Measurements from ENCODE around the gene NR1I2. TPM values are rescaled to one million over a fixed set of nuclear protein-coding genes. Genes with fewer than 3 reads are reported as not detected.
A peak's percentile ranks its signal among the peaks of the same experiment; 100 is the strongest.

Gene NR1I2
- total and polyA plus RNA-seq, 2 donors (not counting 1 experiment from before 2014, with no cell fraction given) = 0.30 to 0.52 TPM

- Histone ChIP-seq H3K27ac (ENCODE audit: low read length in 2 of 2) (no peak overlapping the region), H3K9ac (ENCODE audit: low read length) (no peak overlapping the region), H4K20me1 (ENCODE audit: control insufficient read depth, insufficient read depth, low read length, poor library complexity, severe bottlenecking) (no peaks in the 10 kb centered on the region), H2AFZ (ENCODE audit: insufficient read depth, low read depth, low read length, poor library complexity, severe bottlenecking) (no peak overlapping the region), H3K9me3 (ENCODE audit: control extremely low read depth in 1 of 3, control insufficient read depth in 2 of 3, insufficient read depth in 1 of 3, low read length in 2 of 3) (no peaks in the 10 kb centered on the region), H3K4me1 (ENCODE audit: control insufficient read depth in 2 of 2, insufficient read depth in 2 of 2, low read length in 2 of 2) (peaks cover 5 to 11% of the 10 kb centered on the region in 2 donors), H3K27me3 (replicated peaks in 1 of 4; ENCODE audit: control extremely low read depth in 1 of 4, control insufficient read depth in 3 of 4, insufficient read depth in 4 of 4, low read length in 3 of 4) (no peaks in the 10 kb centered on the region), H3K4me2 (replicated peaks; ENCODE audit: low read depth, low read length, poor library complexity, severe bottlenecking) (no peak overlapping the region), H3K79me2 (ENCODE audit: control insufficient read depth, insufficient read depth, low read length) (no peaks in the 10 kb centered on the region), H3K4me3 (ENCODE audit: control extremely low read depth in 1 of 5, extremely low read depth in 1 of 5, insufficient read depth in 1 of 5, low read depth in 2 of 5, low read length in 4 of 5) (no peak overlapping the region), H3K36me3 (replicated peaks in 1 of 2; ENCODE audit: control extremely low read depth in 1 of 2, control insufficient read depth in 1 of 2, extremely low read depth in 1 of 2, insufficient read depth in 2 of 2, low read length in 1 of 2) (no peaks in the 10 kb centered on the region)
- CTCF ChIA-PET = interaction anchor here (1.4 kb wide), 1 partner anchor 10 kb away, joined by 3 read pairs; no protein-coding TSS in a partner anchor
- DNase-seq (no peak), ATAC-seq (ENCODE audit: low read depth) (no peak)
- intact Hi-C loops (cut with micrococcal nuclease) = no loop called here
- TF ChIP-seq EZH2 (IDR thresholded peaks at IDR 0.05; ENCODE audit: borderline replicate concordance, insufficient read depth, low read depth, low read length, poor library complexity, severe bottlenecking) (no peak), CTCF (IDR thresholded peaks at IDR 0.05) (no peak)
- 100% methylated on average over 3 of the region's 4 CpGs for WGBS (ENCODE audit: insufficient coverage)
- H3K27ac Mint-ChIP-seq = no peak overlapping the region
- H3K9me3 Mint-ChIP-seq (ENCODE audit: insufficient read depth) = no peaks in the 10 kb centered on the region
- H3K4me1 Mint-ChIP-seq = peaks cover 12% of the 10 kb centered on the region
- no peaks in the 10 kb centered on the region for H3K27me3 Mint-ChIP-seq
- peak overlapping the region; percentile 71 for H3K4me3 Mint-ChIP-seq
- POLR2A ChIA-PET = no interaction called here
Observed at GRCh38 chr3:119808244-119808643, 26.3 kb downstream of the NR1I2 start.

GRCh38 chr3:119808843-119809242 is 26.9 kb downstream of the NR1I2 start:
- POLR2A ChIA-PET = no interaction called here
- ATAC-seq (ENCODE audit: low read depth) = no peak

More at GRCh38 chr3:119808843-119809242, 26.9 kb downstream of the NR1I2 start:
- DNase-seq = no peak
- H3K27ac ChIP-seq (ENCODE audit: low read length in 2 of 2) = no peak overlapping the region
- intact Hi-C loops (cut with micrococcal nuclease) = no loop called here
- H3K4me3 ChIP-seq (ENCODE audit: control extremely low read depth in 1 of 5, extremely low read depth in 1 of 5, insufficient read depth in 1 of 5, low read depth in 2 of 5, low read length in 4 of 5) = no peak overlapping the region
- no peaks in the 10 kb centered on the region for H4K20me1 ChIP-seq (ENCODE audit: control insufficient read depth, insufficient read depth, low read length, poor library complexity, severe bottlenecking)
- H3K27me3 Mint-ChIP-seq = no peaks in the 10 kb centered on the region
- no peaks in the 10 kb centered on the region for H3K9me3 ChIP-seq (ENCODE audit: control extremely low read depth in 1 of 3, control insufficient read depth in 2 of 3, insufficient read depth in 1 of 3, low read length in 2 of 3)
- no peak overlapping the region for H3K27ac Mint-ChIP-seq
- no peaks in the 10 kb centered on the region for H3K27me3 ChIP-seq (replicated peaks in 1 of 4; ENCODE audit: control extremely low read depth in 1 of 4, control insufficient read depth in 3 of 4, insufficient read depth in 4 of 4, low read length in 3 of 4)
- WGBS (ENCODE audit: insufficient coverage) = 93% methylated on average over 6 of the region's 6 CpGs
- H3K4me1 ChIP-seq (ENCODE audit: control insufficient read depth in 2 of 2, insufficient read depth in 2 of 2, low read length in 2 of 2) = peaks cover 5 to 11% of the 10 kb centered on the region in 2 donors
- H3K4me1 Mint-ChIP-seq = peaks cover 12% of the 10 kb centered on the region
- peak overlapping the region; percentile 71 for H3K4me3 Mint-ChIP-seq
- TF ChIP-seq EZH2 (IDR thresholded peaks at IDR 0.05; ENCODE audit: borderline replicate concordance, insufficient read depth, low read depth, low read length, poor library complexity, severe bottlenecking) = no peak
- no peak for TF ChIP-seq CTCF (IDR thresholded peaks at IDR 0.05)
- no peak overlapping the region for H3K4me2 ChIP-seq (replicated peaks; ENCODE audit: low read depth, low read length, poor library complexity, severe bottlenecking)
- no peaks in the 10 kb centered on the region for H3K9me3 Mint-ChIP-seq (ENCODE audit: insufficient read depth)
- H3K9ac ChIP-seq (ENCODE audit: low read length) = no peak overlapping the region
- H3K79me2 ChIP-seq (ENCODE audit: control insufficient read depth, insufficient read depth, low read length) = no peaks in the 10 kb centered on the region
- no peaks in the 10 kb centered on the region for H3K36me3 ChIP-seq (replicated peaks in 1 of 2; ENCODE audit: control extremely low read depth in 1 of 2, control insufficient read depth in 1 of 2, extremely low read depth in 1 of 2, insufficient read depth in 2 of 2, low read length in 1 of 2)
- CTCF ChIA-PET = interaction anchor here (1.4 kb wide), 1 partner anchor 9 kb away, joined by 3 read pairs; no protein-coding TSS in a partner anchor
- no peak overlapping the region for H2AFZ ChIP-seq (ENCODE audit: insufficient read depth, low read depth, low read length, poor library complexity, severe bottlenecking)

All from B cell (primary cell).